NCI-H2227 treated with DMSO at 0.1 percent for 48 hours (cell line): ENCODE results near the gene PUSL1.

Source experiments
- DNase-seq: peaks from one replicate; lab custom pipeline; 2025; lab: John Stamatoyannopoulos, UW

Gene PUSL1

DNA sequence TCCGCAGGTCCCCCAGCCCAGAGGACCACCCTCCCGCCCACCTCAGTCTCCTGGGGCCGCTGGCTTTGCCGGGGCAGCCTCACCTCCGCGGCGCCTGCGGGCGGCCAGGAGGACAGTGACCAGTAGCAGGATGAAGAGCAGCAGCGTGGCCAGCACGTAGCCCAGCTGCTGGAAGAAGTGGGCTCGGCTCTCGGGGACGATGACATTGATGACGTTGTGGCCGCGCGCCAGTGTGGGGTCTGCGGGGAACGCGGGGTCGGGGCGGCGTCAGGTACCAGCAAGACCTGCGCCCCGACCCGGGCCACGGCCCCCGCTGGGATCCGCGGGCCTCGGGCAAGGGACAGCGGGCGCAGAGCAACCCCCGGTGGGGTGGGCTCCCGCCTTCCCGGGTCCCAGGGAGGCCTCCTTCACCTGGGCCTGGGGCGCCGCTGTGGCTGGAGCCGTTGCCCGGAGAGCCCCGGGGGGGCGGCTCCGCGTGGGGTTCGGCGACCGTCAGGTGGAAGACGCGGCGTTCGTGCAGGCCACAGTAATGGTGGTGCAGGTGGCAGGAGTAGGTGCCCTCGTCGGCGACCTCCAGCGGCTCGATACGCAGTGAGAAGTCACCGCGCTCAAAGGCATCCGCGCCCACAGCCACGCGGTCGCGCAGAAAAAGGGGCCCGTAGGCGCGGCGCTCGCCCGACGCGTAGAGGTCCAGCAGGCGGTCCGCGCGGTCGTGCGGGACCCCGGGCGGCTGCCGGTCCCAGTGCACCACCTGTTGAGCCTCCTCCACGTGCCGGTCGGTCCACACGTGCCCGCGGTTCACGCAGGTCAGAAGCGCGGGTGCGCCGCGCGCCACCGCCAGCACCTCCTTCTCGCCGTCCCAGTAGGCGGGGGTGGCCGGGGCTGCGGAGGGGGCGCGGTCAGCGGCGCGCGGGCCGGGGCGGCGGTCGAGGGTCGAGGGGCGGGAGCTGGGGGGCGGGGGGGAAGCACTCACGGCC, 46.2 kb downstream of the PUSL1 start:
- DNase-seq = no peak

GRCh38 chr1:1355416-1355815, 47.0 kb downstream of the PUSL1 start:
- DNase-seq = peak; percentile 11

GRCh38 chr1:1356166-1356795, 47.9 kb downstream of the PUSL1 start:
- DNase-seq = no peak

DNA sequence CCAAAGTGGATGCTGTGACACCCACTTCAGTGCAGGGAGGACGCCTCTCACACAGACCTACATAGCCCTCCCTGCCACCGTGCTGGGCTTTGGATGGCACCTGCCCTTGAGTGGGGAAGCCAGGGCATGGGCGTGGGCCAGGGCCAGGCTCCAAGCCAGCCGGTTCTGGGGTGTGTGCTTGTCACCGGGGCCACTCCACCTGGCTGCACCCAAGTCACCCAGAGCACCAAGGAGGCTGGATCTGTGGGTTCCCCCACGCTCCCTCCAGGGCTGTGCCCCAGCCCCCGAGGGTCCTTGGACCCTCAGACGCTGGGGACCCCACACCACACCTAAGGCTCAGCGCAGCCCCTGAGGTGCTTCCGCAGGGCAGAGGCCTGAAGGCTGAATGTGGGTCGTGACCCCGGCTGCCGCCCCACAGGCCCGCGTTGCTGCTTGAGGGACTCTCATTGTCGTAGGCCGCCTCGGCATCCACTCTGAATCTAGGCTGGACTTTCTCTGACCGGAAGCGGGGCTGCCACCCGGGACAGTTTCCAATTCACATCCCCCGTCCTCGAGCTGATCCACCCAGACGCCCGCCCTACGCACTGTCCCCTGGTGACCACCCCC, 48.5 kb downstream of the PUSL1 start:
- no peak for DNase-seq

DNA sequence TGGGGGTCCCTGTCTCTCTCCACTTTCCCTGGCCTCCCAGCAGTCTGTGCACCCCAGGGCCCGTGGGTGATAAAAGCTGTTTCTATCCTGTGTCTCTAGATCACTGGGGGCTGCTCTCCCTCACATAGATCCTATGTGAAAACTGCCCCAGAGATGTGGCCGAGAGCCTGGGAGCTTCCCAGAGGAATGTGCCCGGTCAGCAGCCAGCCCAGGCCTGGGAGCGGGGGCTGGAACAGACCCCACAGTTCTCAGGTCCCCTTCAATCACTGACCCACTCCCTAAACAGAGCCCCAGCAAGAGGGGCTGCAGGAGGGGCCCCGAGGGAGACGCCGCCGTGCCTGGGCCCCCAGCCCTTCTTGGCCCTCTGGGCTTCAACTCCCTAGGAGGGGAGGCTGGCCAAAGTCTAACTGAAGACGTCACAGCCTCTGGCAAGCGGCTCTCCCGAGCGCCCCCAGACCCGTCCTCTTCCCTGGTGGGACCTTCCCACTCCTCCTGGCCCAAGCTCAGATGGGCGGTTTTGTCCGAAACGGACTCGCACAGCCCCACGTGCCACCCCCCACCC, 49.6 kb downstream of the PUSL1 start:
- no peak for DNase-seq

GRCh38 chr1:1358433-1359271, 50.3 kb downstream of the PUSL1 start, which contains the start of gene MXRA8:
Gene MXRA8, minus strand, starts transcription at chr1:1358555. Its CDS starts 51 bp downstream, at chr1:1358504.
- no peak for DNase-seq

DNA sequence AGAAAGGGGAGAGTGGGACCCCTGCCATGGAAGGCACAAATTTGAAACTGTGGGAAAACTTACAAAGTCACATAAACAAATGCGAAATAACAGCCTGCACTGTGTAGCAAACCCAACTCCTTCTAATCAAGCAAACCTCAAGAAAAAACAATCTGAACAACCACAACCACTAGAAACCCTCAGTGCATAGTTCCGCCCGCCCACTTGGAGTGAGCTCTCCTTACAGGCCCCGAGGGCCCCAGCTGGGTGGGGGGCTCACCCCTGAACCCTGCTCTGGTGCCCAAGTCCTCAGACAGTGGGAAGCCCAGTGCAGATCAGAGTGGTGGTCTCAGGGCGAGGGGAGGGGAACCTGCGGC, 50.9 kb downstream of the PUSL1 start:
- DNase-seq = no peak

DNA sequence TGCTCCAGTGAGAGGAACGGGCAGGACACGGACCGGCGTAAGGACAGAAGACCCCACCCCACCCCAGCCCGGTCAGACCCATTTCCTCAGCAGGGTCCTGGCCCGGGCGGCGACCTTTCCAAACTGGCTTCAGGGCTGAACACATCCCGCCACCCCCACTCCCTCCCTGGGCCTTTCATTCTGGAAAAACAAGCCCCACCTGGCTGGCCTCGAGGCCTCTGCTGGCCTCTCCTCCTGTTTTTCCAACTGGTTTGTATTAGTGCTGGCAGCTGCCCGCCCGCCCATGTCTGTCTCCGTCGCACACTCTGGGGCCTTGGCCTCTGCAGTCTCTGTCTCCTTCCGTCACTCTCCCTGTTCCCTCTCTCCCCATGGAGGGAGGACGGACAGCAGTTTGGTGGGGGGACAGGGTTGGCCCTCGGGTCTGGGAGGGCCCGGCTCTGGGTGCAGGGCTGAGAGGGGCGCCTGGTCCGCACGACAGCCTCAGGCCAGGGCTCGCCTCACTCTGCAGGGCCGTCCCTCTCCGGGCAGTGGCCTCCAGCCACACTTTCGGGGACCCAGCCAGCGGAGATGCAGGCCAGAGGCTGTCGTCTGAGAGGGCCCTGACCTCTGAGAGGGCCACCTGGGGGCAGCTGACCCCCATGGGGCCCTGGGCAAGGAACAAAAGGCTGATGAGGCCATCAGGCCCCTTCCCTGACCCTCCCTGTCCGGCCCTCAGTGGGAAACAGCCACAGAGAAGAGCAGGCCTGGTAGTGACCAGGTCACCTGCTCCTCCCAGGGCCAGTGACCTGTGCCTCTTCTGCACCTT, 51.5 kb downstream of the PUSL1 start:
- no peak for DNase-seq

GRCh38 chr1:1360506-1361169, 52.2 kb downstream of the PUSL1 start:
- no peak for DNase-seq
